Measurements from ENCODE around the gene PHF14.
A peak's percentile ranks its signal among the peaks of the same experiment; 100 is the strongest.
"Not testable (repeated sequence)": the region's sequence is repeated elsewhere in the genome, so short reads cannot be mapped to it uniquely, and the experiment has no call there.

PHF14 gene, protein sequence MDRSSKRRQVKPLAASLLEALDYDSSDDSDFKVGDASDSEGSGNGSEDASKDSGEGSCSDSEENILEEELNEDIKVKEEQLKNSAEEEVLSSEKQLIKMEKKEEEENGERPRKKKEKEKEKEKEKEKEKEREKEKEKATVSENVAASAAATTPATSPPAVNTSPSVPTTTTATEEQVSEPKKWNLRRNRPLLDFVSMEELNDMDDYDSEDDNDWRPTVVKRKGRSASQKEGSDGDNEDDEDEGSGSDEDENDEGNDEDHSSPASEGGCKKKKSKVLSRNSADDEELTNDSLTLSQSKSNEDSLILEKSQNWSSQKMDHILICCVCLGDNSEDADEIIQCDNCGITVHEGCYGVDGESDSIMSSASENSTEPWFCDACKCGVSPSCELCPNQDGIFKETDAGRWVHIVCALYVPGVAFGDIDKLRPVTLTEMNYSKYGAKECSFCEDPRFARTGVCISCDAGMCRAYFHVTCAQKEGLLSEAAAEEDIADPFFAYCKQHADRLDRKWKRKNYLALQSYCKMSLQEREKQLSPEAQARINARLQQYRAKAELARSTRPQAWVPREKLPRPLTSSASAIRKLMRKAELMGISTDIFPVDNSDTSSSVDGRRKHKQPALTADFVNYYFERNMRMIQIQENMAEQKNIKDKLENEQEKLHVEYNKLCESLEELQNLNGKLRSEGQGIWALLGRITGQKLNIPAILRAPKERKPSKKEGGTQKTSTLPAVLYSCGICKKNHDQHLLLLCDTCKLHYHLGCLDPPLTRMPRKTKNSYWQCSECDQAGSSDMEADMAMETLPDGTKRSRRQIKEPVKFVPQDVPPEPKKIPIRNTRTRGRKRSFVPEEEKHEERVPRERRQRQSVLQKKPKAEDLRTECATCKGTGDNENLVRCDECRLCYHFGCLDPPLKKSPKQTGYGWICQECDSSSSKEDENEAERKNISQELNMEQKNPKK

DNA sequence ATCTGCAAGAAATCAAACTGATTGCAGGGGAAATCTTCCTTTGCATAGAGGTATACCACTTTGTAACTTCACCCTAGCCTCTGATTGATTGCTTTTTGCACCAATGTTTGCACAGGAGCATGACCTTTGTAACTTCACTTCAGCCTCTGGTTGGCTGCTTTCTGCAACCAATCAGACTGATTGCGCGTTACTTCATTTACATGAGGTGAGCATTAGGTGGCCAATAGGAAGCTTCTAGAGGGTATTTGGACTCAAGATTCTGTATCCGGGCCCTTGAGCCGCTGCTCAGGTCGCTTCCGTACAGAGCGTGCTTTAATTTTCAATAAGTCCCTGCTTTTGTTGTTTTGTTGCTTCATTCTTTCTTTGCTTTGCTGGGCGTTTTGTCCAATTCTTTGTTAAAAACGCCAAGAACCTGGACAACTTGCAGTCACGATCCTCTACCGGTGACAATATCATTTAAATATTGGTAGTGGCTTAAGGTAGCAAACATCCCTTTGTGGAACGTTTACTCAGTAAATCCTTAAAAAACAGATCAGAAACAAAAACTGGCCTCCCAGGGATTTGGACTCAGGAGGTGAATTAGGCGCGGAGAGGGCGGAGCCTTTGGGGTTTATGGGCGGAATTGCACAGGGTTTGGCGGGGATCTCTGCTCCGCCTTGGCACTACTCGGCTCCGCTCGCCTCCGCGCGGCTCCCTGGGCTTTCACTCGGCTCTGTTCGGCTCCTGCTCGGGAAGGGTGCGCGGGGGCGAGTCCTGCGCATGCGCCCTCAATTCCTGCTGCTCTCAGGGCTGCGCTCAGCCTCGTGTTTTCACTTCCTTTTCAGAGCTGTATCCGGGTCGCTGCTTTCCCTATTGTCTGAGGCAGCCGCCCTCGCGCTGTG lies at the start of gene PHF14:
Gene PHF14, plus strand, starts transcription at position 812 of the 881 bp plus-strand sequence. CDS start 452 bp downstream, outside the sequence.
- TF ChIP-seq, protein P1, sequence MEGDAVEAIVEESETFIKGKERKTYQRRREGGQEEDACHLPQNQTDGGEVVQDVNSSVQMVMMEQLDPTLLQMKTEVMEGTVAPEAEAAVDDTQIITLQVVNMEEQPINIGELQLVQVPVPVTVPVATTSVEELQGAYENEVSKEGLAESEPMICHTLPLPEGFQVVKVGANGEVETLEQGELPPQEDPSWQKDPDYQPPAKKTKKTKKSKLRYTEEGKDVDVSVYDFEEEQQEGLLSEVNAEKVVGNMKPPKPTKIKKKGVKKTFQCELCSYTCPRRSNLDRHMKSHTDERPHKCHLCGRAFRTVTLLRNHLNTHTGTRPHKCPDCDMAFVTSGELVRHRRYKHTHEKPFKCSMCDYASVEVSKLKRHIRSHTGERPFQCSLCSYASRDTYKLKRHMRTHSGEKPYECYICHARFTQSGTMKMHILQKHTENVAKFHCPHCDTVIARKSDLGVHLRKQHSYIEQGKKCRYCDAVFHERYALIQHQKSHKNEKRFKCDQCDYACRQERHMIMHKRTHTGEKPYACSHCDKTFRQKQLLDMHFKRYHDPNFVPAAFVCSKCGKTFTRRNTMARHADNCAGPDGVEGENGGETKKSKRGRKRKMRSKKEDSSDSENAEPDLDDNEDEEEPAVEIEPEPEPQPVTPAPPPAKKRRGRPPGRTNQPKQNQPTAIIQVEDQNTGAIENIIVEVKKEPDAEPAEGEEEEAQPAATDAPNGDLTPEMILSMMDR (conservative IDR thresholded peaks at IDR 0.05; ENCODE audit: control insufficient read depth, insufficient read depth, low read depth, low read length), result no peak
- DNase-seq (ENCODE audit: low read depth), result peak; percentile 96

DNA sequence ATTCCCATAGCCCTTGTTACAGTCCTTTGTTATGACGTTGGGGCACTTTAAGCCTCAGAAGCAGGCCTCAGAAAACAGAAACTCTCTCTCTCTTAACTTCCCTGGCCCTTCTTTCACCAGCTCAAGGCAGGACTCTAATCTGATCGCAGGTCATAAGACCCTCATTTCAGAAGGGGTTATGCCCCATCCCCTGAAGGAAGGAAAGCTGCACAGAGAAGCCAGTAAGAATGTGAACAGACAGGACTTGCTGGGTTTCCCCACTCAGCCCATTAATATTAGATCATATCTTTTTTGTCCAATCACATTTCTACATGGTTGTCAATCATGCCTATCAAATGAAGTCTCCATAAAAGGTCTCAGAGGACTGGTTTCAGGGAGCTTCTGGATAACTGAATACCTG lies 49.3 kb upstream of the PHF14 start:
- H3K4me3 ChIP-seq (ENCODE audit: control insufficient read depth, low read depth, low read length), result no peak overlapping the region
- no peak for DNase-seq (ENCODE audit: low read depth)
- TF ChIP-seq, protein P1 (conservative IDR thresholded peaks at IDR 0.05; ENCODE audit: control insufficient read depth, insufficient read depth, low read depth, low read length), result no peak

More for the DNA sequence above, at the start of gene PHF14:
- peak within 1 kb of the TSS; percentile 81 for H3K4me3 ChIP-seq (ENCODE audit: control insufficient read depth, low read depth, low read length)

DNA sequence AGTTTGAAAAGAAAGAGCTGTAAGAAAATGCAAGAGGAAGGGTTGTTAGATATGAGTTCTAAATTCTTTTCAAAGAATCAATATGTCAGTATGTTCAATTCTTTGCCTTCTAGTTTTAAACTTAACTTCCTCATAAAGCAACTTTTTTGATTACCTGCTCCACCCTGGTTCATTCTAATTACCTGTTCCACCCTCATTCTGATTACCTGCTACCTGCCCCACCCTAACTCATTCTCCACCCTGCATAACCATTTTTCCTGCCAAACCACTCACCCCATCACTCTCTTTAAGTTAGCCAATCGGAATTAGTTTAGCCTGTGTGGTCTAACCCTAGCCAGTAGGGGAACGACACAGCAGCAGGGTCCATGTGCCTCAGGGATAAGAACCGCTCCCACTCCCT lies 45.5 kb upstream of the PHF14 start:
- DNase-seq (ENCODE audit: low read depth), result not testable (repeated sequence)

DNA sequence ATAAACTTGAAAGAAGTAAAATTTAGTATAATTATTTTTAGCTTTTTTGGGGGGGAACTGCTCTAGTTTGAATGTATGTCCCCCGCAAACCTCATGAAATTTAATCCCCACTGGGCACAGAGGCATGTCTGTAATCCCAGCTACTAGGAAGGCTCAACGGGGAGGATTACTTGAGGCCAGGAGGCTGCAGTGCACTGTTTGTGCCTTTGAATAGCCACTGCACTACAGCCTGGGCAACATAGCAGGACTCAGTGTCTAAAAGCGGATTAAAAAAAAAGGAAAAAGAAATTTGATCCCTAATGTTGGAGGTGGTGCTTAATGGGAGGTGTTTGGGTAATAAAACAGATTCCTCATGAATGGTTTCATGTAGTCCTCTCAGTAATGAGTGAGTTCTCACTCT lies 43.1 kb upstream of the PHF14 start:
- H3K4me3 ChIP-seq (ENCODE audit: control insufficient read depth, low read depth, low read length), result no peak overlapping the region
- TF ChIP-seq, protein P1 (conservative IDR thresholded peaks at IDR 0.05; ENCODE audit: control insufficient read depth, insufficient read depth, low read depth, low read length), result no peak
- DNase-seq (ENCODE audit: low read depth), result no peak

More for the DNA sequence above, 45.5 kb upstream of the PHF14 start:
- not testable (repeated sequence) for H3K4me3 ChIP-seq (ENCODE audit: control insufficient read depth, low read depth, low read length)

DNA sequence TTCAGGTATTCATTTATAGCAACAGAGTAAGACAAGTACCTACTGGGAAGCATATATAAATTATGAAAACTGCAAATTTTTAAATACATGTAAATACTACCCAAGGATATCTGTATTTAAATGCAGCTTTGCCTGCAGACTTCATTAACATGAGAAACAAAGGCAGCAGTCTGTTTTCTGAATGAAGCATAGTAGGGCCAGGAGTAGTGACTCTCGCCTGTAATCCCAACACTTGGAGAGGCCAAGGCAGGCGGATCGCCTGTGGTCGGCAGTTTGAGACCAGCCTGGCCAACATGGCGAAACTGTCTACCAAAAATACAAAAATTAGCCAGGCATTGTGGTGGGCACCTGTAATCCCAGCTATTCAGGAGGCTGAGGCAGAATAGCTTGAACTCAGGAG lies 42.5 kb upstream of the PHF14 start:
- no peak overlapping the region for H3K4me3 ChIP-seq (ENCODE audit: control insufficient read depth, low read depth, low read length)
- TF ChIP-seq, protein P1 (conservative IDR thresholded peaks at IDR 0.05; ENCODE audit: control insufficient read depth, insufficient read depth, low read depth, low read length), result no peak
- no peak for DNase-seq (ENCODE audit: low read depth)

DNA sequence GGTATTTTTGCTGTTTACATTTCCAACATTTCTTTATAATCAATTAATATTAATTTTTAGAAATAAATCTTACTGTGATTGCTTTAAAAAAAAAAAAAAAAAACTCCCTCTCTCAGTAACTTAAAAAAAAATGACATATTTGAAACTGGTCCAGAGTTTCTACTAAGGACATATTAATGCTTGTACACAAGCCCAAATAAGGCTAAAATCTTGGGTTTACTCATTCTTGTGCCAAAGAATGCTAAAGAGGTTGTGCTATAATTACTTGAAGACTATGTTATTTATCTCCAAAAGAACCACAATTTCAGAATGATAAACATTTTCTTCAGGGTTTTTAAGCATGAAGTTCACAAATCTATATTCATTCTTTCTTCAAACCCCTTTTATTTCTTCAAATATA lies 39.4 kb upstream of the PHF14 start:
- H3K4me3 ChIP-seq (ENCODE audit: control insufficient read depth, low read depth, low read length), result no peak overlapping the region
- TF ChIP-seq, protein P1 (conservative IDR thresholded peaks at IDR 0.05; ENCODE audit: control insufficient read depth, insufficient read depth, low read depth, low read length), result no peak
- peak; percentile 60 for DNase-seq (ENCODE audit: low read depth)

Data from fibroblast of mammary gland (primary cell).